Measurements from ENCODE around the gene RAB3C.

Gene RAB3C

DNA sequence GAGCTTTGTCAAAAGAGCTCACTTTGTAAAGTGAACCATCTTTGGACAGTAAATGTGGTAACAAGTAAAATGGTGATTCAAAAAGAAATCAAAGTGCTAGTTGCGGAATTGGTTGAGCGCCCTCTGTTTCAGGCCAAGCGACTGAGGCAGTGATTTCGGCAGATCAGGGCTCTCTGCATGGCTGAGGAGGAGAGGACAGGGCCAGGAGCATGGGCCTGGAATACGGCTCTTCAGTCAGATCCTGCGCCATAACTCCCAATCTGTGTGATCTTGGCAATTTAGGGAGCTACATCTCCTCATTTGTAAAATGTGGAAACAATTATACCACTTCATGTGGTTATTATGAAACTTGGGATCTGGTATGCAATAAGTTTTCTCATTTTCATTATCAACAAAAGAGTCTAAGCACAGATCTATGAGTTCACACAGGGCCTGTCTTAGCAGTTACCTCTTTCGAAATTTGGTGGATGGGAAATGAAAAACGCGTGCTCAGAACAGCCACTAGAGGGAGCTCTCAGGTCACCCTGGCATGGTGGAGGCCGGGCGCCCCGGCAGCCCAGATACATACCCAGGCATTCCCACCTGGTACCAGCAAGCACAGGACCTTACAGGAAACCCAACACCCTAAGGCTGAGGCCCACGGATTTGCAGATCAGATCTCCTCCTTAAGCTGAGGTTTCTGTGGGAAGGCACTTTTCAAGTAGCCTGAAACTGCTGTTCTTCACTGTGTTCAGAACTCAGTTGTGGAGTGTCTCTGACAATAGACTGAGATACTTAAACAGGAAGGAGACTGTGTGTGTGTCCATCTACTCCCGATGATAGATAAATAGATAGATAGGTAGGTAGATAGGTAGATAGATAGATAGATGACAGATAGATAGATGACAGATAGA is 303.7 kb downstream of the RAB3C start:
- DNase-seq, result peak; percentile 61 to 80 (median 71)

GRCh38 chr5:58887311-58887710 is 304.4 kb downstream of the RAB3C start:
- no peak for DNase-seq

GRCh38 chr5:58887721-58888409 is 305.0 kb downstream of the RAB3C start:
- DNase-seq, result peak in 2 of 4 experiments; percentile 6 to 13

GRCh38 chr5:58890265-58890664 is 307.4 kb downstream of the RAB3C start:
- DNase-seq, result no peak

DNA sequence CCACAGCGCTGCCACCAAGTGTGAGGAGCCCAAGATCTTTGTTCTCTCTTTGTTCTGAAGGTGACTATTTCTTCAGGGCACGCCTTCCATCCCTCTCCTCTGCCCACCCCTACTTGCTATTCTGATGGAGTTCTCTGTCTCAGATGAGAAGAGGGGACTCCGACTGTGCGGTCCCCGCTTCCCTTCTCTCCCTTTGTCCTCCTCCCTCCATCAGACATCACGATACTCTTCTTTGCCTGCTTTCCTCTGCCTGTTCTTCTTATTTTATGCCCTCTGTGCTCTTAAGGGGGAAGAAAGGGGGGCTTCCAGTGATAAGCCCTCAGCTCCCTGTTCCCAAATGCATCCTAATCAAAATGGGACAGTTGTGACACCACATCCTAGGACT is 307.8 kb downstream of the RAB3C start:
- DNase-seq, result no peak

DNA sequence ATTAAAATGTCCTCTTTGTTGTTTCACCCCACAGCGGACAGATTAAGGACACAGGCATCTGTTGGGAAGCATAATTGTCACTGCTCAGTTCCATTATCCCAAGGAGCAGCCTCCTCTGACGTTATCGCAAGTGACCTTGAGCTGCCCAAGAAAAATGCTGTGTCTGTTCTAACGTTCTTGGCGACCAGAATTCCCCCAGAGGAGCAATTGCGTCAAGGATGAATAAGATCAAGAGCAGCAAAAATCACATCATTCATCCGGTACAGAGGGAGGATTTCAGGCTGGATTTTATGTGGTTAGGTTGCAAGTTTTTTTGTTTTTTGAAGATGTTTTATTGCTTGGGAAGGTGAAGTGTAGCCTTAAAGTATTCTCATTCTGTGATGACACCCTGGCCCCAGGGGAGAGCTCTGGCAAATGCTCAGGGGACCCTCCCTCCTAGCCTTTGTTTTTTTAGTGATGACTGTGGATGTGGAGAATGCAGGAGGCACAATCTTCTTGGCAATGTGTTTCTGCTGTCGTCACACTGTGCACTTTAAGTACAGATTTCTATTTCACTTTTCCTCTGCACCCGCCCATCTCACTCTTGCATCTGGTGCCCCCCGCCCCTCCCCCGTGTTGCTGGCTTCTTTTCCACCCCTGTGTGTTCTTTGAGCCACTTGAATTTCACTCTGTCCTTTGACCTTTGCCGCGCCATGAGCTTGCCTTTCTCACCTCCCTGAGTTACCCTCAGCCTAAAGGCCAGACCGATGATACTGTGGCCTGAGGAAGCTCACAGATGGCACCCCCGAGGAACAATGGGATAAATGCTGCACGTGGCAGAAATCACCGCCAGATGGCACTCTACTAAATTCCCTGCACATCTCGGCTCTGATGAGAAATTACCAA is 308.5 kb downstream of the RAB3C start:
- DNase-seq, result peak; percentile 67 to 78 (median 76)

GRCh38 chr5:58891971-58892343 is 309.1 kb downstream of the RAB3C start:
- no peak for DNase-seq

GRCh38 chr5:58893551-58893950 is 310.7 kb downstream of the RAB3C start:
- DNase-seq, result no peak

GRCh38 chr5:58898006-58898405 is 315.1 kb downstream of the RAB3C start:
- DNase-seq, result no peak

GRCh38 chr5:58898538-58898937 is 315.7 kb downstream of the RAB3C start:
- no peak for DNase-seq

GRCh38 chr5:58901271-58901670 is 318.4 kb downstream of the RAB3C start:
- DNase-seq, result no peak

DNA sequence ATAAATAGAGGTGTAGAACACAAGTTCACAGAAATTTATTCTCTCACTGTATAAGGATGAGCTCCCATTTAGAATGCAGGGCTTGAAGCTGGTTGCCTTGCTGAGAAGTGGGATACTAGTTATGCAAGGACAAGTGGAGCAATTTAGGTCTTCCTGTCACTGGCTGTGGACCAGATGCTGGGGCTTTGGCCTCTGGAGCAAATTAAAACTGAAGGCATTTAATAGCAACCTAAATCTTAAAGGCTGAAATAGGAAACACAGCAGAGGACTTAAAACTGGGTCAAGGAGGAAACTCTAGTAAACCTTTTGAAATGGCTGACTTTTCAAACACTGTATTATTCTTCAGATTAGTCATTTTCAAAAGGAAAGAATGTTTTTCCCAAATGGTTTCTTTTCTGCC is 319.4 kb downstream of the RAB3C start:
- no peak for DNase-seq

- peak in 2 of 4 experiments; percentile 14 to 34 for DNase-seq
These were observed 319.9 kb downstream of the RAB3C start for GRCh38 chr5:58902765-58903164.

DNA sequence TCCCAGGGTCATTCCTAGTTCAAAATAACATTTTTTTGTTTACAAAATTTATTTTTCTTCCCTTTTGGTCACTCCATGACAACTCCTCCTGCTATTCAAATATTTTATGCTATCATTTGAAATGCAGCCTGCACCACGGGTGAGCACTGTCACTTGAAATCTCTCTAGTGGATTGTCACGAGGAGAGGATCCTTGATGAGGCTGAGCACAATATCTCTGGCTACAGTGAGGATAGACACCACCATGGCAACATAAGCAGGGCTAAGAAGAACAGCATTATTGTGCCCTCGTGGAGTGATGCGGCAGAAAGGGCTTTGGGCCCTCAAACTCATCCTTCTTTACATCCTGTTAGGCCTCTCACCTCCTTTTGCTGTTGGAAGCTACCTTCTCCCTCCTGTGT is 321.9 kb downstream of the RAB3C start:
- DNase-seq, result no peak

DNA sequence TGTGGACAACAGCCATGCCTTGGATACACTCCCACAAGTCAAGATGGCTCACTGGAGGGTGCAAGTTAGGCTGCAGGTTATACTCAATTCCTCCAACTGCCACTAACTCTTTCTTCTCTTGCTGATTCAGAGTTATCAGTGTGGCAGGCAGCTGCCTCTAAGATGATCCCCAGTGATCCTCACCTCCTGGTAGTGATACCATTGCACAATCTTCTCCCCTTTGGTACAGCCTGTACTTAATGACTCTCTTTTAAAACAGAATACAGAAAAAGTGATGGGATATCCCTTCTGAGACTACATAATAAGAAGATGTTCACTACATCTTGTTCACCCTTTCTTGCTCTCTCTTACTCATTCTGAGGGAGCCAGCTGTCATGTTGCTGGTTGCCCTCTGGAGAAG is 323.1 kb downstream of the RAB3C start:
- DNase-seq, result no peak
